HCT116 (cell line): ENCODE results near the gene MLLT3.

ENCODE experiments used
- EGR1 ChIP-seq: IDR thresholded peaks from 2 replicates; pipeline ENCODE4 v1.6.1; 2012; ENCODE audit warnings: low read depth
- JUND ChIP-seq: IDR thresholded peaks from 2 replicates; pipeline ENCODE4 v1.6.1; 2012
- POLR2A ChIP-seq: IDR thresholded peaks from 2 replicates; pipeline ENCODE4 v1.7.0; 2011; ENCODE audit warnings: borderline replicate concordance; ENCODE audit not compliant: insufficient read depth, insufficient read length; ENCODE audit errors: extremely low read depth
- TF ChIP-seq, protein P1 (sequence below), 3 experiments: fragments of 200-600 bp in 1 of 3; sonication (generic) in 1 of 3; IDR thresholded peaks in 2 of 3; conservative IDR thresholded peaks in 1 of 3; 2 replicates each; pipeline ENCODE4 v1.5.1; 2012 to 2017; ENCODE audit warnings: low read depth in 2 of 3, low read length in 2 of 3, antibody characterized with exemption in 1 of 3, borderline replicate concordance in 1 of 3, control low read depth in 1 of 3, mild to moderate bottlenecking in 1 of 3, mixed read lengths in 1 of 3, mixed run types in 1 of 3, moderate library complexity in 1 of 3; ENCODE audit not compliant: insufficient read depth in 1 of 3
- TF ChIP-seq, protein P2 (sequence below): IDR thresholded peaks from 2 replicates; pipeline ENCODE4 v1.6.1; 2011; ENCODE audit warnings: mild to moderate bottlenecking, low read length, moderate library complexity; ENCODE audit not compliant: insufficient replicate concordance; ENCODE audit errors: extremely low read depth

DNA sequence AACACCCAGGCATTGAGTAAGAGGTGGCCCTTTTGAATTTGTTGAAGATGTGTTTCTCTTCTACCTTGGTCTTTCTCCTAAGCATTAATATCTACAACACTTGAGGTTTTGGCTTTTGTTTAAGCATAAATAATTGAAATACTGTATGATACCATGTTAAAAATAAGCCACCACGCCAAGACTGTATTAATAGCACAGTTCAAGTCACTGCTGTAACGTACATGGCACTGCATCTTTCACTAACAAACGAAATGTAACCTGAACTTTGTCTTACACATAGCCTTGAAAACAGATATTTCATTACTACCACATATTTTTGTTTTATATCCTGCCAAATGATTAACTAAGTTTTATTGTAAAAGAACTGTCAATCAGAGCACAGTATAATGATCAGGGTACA is 112.8 kb downstream of the MLLT3 start:
- TF ChIP-seq, protein P1, sequence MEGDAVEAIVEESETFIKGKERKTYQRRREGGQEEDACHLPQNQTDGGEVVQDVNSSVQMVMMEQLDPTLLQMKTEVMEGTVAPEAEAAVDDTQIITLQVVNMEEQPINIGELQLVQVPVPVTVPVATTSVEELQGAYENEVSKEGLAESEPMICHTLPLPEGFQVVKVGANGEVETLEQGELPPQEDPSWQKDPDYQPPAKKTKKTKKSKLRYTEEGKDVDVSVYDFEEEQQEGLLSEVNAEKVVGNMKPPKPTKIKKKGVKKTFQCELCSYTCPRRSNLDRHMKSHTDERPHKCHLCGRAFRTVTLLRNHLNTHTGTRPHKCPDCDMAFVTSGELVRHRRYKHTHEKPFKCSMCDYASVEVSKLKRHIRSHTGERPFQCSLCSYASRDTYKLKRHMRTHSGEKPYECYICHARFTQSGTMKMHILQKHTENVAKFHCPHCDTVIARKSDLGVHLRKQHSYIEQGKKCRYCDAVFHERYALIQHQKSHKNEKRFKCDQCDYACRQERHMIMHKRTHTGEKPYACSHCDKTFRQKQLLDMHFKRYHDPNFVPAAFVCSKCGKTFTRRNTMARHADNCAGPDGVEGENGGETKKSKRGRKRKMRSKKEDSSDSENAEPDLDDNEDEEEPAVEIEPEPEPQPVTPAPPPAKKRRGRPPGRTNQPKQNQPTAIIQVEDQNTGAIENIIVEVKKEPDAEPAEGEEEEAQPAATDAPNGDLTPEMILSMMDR (IDR thresholded peaks at IDR 0.05 in 2 of 3, conservative IDR thresholded peaks at IDR 0.05 in 1 of 3; ENCODE audit: borderline replicate concordance in 1 of 3, insufficient read depth in 1 of 3, low read depth in 2 of 3, low read length in 2 of 3), result no peak
- TF ChIP-seq EGR1 (no peak), JUND (no peak), POLR2A (no peak)
- TF ChIP-seq, protein P2, sequence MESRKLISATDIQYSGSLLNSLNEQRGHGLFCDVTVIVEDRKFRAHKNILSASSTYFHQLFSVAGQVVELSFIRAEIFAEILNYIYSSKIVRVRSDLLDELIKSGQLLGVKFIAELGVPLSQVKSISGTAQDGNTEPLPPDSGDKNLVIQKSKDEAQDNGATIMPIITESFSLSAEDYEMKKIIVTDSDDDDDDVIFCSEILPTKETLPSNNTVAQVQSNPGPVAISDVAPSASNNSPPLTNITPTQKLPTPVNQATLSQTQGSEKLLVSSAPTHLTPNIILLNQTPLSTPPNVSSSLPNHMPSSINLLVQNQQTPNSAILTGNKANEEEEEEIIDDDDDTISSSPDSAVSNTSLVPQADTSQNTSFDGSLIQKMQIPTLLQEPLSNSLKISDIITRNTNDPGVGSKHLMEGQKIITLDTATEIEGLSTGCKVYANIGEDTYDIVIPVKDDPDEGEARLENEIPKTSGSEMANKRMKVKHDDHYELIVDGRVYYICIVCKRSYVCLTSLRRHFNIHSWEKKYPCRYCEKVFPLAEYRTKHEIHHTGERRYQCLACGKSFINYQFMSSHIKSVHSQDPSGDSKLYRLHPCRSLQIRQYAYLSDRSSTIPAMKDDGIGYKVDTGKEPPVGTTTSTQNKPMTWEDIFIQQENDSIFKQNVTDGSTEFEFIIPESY, result no peak
